Measurements from ENCODE around the gene CYRIA.

Gene CYRIA

DNA sequence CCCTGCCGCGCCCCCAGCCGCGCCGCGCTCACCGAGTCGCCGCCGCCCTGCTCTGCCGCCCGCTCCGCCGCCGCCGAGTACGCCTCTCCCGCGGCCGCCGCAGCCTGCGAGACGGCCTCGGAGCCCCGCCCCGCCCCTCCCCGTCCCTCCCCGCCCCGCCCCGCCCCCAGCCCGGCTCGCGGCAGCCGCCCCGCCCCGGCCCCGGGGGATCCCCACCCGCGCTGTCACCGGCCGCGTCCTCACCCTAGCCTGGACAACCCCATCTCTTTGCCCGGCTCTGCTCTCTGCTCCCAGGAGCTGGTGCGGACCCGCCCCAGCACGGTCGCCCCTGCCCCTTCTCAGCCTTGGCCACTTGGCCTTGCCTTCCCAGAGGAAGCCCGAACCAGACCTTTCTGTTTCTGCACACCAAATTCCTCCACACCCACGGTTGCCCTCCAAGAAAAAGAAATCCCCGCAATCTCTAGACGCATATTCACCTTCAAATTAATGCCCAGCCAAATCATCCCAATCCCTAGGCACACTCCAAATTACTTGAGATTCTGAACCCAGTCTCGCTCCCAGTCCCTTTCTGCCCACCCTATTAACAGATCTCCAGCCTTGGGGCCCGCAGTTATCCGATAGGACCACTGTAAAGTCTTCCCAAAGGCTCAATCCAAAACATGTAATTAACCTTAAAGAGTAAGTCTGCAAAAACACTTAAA lies at the start of gene CYRIA:
TSS of gene CYRIA (minus strand) at position 87 of the 701 bp plus-strand sequence. CDS start 77,715 bp downstream, outside the sequence.
- no peak for FAIRE-seq

DNA sequence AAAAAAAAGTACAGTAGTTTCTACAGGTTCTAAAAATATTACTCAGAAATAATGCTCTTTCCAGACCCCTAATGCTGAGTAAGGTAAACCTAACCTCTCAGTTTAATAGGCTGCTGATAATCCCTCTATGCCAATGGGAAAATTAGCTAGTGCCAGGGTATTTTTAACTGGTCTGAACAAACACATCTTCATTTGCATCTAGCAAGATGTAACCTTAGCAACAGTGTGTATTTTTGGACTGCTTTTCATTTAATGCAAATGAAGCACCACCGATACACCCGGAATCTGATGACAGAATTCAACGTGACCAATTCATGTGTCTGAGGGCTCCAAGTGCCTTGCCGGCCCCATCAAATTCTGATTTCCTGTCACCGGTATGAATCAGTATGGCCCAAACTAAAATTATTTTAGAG lies 47.4 kb upstream of the CYRIA start:
- FAIRE-seq: no peak

GRCh38 chr2:16709769-16710168 lies 44.1 kb upstream of the CYRIA start:
- FAIRE-seq: no peak

DNA sequence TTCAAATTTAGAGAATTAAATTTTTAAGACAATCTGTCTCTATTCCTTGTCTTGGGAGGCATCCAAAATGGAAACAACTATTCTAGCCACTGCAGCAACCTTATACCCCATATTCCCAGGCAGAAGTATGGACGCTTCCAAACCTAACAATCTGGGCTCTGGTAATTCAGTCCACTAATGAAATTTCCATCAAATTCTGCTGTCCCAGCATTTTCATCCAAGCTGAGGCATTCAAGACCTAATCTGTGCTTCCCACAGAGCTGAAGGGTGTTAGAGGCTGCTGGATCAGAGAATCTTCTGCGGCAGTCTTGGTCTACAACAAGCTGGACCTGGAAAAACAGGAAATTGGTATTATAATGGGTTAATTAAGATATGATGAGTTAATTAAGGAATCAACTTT lies 42.5 kb upstream of the CYRIA start:
- FAIRE-seq: no peak

- no peak for FAIRE-seq
Observed at GRCh38 chr2:16707014-16707623, 41.5 kb upstream of the CYRIA start.

- no peak for FAIRE-seq
Observed at GRCh38 chr2:16700551-16701259, 35.1 kb upstream of the CYRIA start.

DNA sequence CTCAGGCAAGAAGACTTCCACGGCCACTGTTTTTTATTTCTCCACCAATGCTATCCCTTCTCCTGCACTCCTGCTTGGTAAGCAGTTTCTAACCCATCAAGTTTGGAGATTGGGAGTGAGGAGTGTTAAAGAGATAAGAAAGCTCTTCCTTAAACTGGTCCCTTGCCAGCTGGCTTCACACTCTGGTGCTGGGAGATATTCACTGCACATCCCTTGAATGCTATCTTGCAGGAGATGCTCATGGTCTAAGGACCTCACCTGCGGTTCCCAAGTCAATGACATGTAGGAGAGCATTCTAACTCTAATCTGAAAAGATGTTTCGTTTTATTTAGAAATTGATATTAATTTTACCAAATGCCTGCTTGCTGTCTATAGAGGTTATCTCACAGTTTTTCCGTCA lies 28.2 kb upstream of the CYRIA start:
- FAIRE-seq: no peak

- FAIRE-seq: no peak
Observed at GRCh38 chr2:16691261-16691660, 25.6 kb upstream of the CYRIA start.

- no peak for FAIRE-seq
Observed at GRCh38 chr2:16687955-16688354, 22.3 kb upstream of the CYRIA start.

DNA sequence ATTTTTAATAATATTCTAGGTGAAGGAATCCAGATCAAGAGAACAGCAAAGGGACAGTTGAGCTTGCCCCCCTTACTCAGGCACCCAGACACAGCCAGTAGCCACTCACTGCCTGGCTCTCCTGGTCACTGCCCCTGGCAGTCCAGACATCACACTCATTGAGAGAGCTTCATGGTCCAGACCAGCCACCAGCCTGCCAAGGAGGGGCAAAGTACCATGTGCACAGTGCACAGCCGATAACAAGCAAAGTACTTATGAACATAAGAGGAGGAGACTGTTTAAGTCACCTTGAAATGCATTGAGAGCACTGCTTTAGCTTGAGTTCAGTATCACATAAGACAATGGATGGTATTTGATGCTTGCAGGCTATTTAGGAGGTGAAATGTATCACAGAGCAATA lies 21.6 kb upstream of the CYRIA start:
- no peak for FAIRE-seq

DNA sequence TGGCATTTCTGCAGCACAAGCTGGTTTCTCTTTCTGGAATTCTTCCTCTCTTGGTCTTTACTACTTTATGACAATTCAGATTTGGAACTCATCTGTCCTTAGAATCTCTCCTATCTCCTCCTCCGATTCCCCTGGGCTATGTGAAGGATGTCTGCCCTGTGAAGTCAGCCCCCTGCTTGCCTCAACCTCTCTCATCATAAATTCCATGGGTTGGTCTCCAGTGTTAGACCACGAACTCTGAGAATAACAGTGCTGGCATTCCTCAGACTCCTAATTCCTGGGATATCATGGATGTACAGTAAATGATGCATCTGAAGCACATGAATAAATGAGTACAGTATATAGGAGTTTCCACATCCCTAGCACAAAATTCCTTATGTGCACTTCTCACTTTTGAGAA lies 21.0 kb upstream of the CYRIA start:
- FAIRE-seq: no peak

DNA sequence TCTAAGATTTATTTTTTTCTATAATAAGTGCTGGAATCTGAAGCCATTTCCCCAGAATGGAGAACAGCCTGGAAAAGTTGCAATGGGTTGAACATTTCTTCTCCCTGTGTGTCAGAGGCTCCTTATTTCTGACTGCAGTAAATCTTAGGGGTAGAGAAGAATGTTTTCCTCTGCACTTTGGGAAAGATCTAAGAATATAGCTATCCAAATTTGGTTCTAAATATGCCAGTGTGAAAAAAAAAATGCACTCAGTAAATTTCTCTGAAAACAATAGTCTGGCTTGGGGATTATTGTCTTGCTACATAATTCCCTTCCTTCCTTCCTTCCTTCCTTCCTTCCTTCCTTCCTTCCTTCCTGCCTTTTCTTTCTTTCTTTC lies 19.7 kb upstream of the CYRIA start:
- no peak for FAIRE-seq

DNA sequence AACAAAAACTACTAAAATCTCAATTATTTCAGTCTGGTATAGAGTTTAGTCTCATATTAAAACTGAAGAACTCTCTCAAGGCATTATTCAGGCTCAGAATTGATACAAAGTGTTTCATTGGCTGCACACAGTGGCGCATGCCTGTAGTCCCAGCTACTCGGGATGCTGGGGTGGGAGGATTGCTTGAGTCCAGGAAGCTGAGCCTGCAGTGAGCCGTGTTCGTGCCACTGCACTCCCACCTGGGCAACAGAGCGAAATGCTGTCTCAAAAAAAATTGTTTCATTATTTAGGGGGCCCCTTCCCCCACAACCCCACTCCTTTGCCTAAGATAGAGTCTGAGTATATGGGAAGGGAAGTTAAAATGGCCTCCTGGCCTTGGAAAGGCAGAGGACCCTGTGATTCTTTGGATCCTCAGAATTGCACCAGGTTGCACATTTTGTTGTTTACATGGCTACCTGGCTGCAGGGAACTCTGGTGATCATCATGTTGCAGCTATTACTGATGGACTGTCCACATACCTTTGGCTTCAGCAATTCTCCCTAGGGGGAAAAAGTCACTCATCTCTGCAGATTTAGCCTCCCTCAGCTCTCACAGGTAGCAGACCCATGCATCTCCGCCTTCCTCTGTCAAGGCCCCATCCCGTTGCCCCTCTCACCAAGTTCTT lies 19.2 kb upstream of the CYRIA start:
- no peak for FAIRE-seq

- FAIRE-seq: no peak
Observed at GRCh38 chr2:16683576-16683975, 17.9 kb upstream of the CYRIA start.

DNA sequence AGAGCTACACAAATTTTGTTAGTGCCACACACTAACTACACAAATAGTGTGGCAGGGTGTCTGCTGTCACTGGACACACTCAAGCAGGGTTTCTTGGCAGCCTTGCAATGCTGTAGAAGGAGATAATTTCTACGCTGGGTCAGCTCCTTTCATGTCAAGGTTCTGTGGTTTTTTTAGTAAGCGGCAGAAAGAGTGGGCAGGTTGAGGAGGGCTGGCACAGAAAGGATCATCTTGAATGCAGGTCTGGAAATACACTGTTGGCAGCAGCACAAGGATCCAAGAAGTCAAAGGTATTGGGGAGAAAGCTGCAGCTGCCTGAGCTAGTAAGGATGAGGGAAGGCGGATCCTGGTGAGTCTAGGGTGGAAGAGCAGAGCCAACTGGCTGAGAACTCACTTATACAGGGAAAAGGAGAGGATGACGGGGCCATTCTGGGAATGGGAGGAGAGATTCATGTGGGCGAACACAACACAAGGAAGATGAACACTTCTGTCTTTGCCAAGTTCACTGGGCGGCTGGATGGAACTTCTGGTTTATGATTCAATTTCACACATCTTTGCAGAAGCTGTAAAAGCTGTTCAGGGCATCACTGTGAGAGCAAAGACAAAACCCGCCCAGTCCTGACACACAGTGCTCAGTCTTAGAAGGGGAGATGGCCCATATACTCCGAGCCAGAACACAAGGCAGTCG lies 16.9 kb upstream of the CYRIA start:
- FAIRE-seq: no peak

- no peak for FAIRE-seq
Observed at GRCh38 chr2:16680781-16681180, 15.1 kb upstream of the CYRIA start.

GRCh38 chr2:16680304-16680703 lies 14.7 kb upstream of the CYRIA start:
- FAIRE-seq: no peak

- FAIRE-seq: no peak
Observed at GRCh38 chr2:16678964-16679363, 13.3 kb upstream of the CYRIA start.

- FAIRE-seq: no peak
Observed at GRCh38 chr2:16677875-16678274, 12.2 kb upstream of the CYRIA start.

GRCh38 chr2:16675781-16676180 lies 10.1 kb upstream of the CYRIA start:
- no peak for FAIRE-seq

- no peak for FAIRE-seq
Observed at GRCh38 chr2:16674154-16674553, 8.5 kb upstream of the CYRIA start.

- FAIRE-seq: no peak
Observed at GRCh38 chr2:16671760-16672159, 6.1 kb upstream of the CYRIA start.

DNA sequence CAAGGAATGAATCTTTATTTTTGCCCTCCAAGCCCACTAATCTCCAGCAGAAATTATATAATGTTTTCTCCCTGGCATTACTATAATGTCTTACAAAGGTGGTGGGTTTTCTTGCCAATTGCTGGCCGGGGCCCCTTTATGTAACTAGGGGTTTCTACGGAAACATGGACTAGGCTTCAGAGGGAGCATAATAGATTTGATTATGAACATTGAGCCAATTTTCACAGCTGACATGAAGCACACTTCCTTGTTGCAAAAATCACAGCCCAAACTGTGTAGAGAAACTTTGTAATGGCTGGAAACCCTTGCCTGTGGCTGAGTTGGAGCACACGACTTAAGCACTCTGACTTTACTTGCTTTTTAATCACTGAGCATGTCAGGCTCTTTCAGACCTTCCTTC lies 3.8 kb upstream of the CYRIA start:
- FAIRE-seq: no peak
